ENCODE measurements around the gene MAGI2. TPM values are rescaled to one million over a fixed set of nuclear protein-coding genes. Genes with fewer than 3 reads are reported as not detected.

Gene MAGI2
- total and polyA plus RNA-seq, 2 experiments from 2014 or later: 10.4 to 26.4 TPM

- no peak for TF ChIP-seq ZNF462 (CRISPR knock-in tag; IDR thresholded peaks at IDR 0.05)
- TF ChIP-seq EZH2 (IDR thresholded peaks at IDR 0.05; ENCODE audit: low read depth, unreplicated experiment): no peak
- TF ChIP-seq EZH2phosphoT487 (IDR thresholded peaks at IDR 0.05; ENCODE audit: unreplicated experiment): no peak
- TF ChIP-seq NANOG (IDR thresholded peaks at IDR 0.05; ENCODE audit: borderline replicate concordance): no peak
- no peak for TF ChIP-seq JUNB (IDR thresholded peaks at IDR 0.05; ENCODE audit: unreplicated experiment)
Measured at GRCh38 chr7:79307376-79307775, 146.1 kb downstream of the MAGI2 start (continued).

GRCh38 chr7:79304711-79305110, 148.8 kb downstream of the MAGI2 start:
- H3K4me1 Mint-ChIP-seq: no peaks in the 10 kb centered on the region
- no peaks in the 10 kb centered on the region for H3K4me1 ChIP-seq (ENCODE audit: insufficient read depth)
- H3K27me3 ChIP-seq (ENCODE audit: insufficient read depth): no peaks in the 10 kb centered on the region
- H2AFZ ChIP-seq: no peak overlapping the region
- peaks cover 2% of the 10 kb centered on the region for H3K27me3 Mint-ChIP-seq (ENCODE audit: insufficient read depth, low read depth, poor library complexity)
- H3K36me3 Mint-ChIP-seq (ENCODE audit: low read depth): no peaks in the 10 kb centered on the region
- no peaks in the 10 kb centered on the region for H3F3A ChIP-seq (replicated peaks; ENCODE audit: low read depth)
- H3K4me3 Mint-ChIP-seq: no peak overlapping the region
- no peak for DNase-seq (ENCODE audit: low spot score)
- ATAC-seq: no peak
- no peaks in the 10 kb centered on the region for H3K9me2 ChIP-seq (ENCODE audit: insufficient read depth)
- H3K36me3 ChIP-seq (ENCODE audit: insufficient read depth): no peaks in the 10 kb centered on the region
- no peaks in the 10 kb centered on the region for H3K9me3 Mint-ChIP-seq
- no peak overlapping the region for H3K27ac Mint-ChIP-seq
- no peak overlapping the region for H3K4me2 ChIP-seq
- H4K20me1 ChIP-seq (replicated peaks; ENCODE audit: insufficient read depth): no peaks in the 10 kb centered on the region
- no peak overlapping the region for H3K27ac ChIP-seq (ENCODE audit: low read depth)
- no peaks in the 10 kb centered on the region for H3K79me2 ChIP-seq (replicated peaks; ENCODE audit: insufficient read depth)
- H3K4me3 ChIP-seq: no peak overlapping the region
- TF ChIP-seq ZNF114 (CRISPR knock-in tag; IDR thresholded peaks at IDR 0.05) (no peak), REST (IDR thresholded peaks at IDR 0.05; ENCODE audit: unreplicated experiment) (no peak), CREB1 (CRISPR knock-in tag; IDR thresholded peaks at IDR 0.05; ENCODE audit: low read depth) (no peak), EZH2 (IDR thresholded peaks at IDR 0.05; ENCODE audit: low read depth, unreplicated experiment) (no peak), POLR2AphosphoS5 (IDR thresholded peaks at IDR 0.05; ENCODE audit: low read depth) (no peak), STAT1 (IDR thresholded peaks at IDR 0.05; ENCODE audit: unreplicated experiment) (no peak), CTCF (conservative IDR thresholded peaks at IDR 0.05; ENCODE audit: low read depth in 2 of 2) (no peak), EZH2phosphoT487 (IDR thresholded peaks at IDR 0.05; ENCODE audit: unreplicated experiment) (no peak), NANOG (IDR thresholded peaks at IDR 0.05; ENCODE audit: borderline replicate concordance) (no peak), JUNB (IDR thresholded peaks at IDR 0.05; ENCODE audit: unreplicated experiment) (no peak), ETS1 (IDR thresholded peaks at IDR 0.05) (no peak), ZNF331 (CRISPR knock-in tag; IDR thresholded peaks at IDR 0.05; ENCODE audit: low read depth) (no peak)
